ENCODE measurements around the gene WHRN.

GRCh38 chr9:114480746-114481435 is 24.4 kb downstream of the WHRN start:
- TF ChIP-seq EP300 (IDR thresholded peaks at IDR 0.05) (no peak), CTCF (IDR thresholded peaks at IDR 0.05) (no peak)

All from tibial nerve (tissue), 4 donors.